HFFc6 (cell line): ENCODE measurements around the gene GTF3C5. TPM values are rescaled to one million over a fixed set of nuclear protein-coding genes. Genes with fewer than 3 reads are reported as not detected.
"Not testable (repeated sequence)": the region's sequence is repeated elsewhere in the genome, so short reads cannot be mapped to it uniquely, and the experiment has no call there.

Experiments
- DNase-seq: peaks from one replicate; pipeline ENCODE4 v3.0.0-alpha.2; 2018
- H3K27ac Mint-ChIP-seq: 2 replicates; pipeline ENCODE4 v1.8.0; 2020; ENCODE audit warnings: mild to moderate bottlenecking, mixed read lengths
- H3K27me3 Mint-ChIP-seq: 2 replicates; pipeline ENCODE4 v1.8.0; 2021; ENCODE audit warnings: mild to moderate bottlenecking, moderate library complexity, mixed read lengths; ENCODE audit not compliant: insufficient read depth
- H3K36me3 Mint-ChIP-seq: 2 replicates; pipeline ENCODE4 v1.8.0; 2021; ENCODE audit warnings: low read depth, mixed read lengths
- H3K4me1 Mint-ChIP-seq: 2 replicates; pipeline ENCODE4 v1.8.0; 2020; ENCODE audit warnings: low read depth, mixed read lengths
- H3K4me3 Mint-ChIP-seq: 2 replicates; pipeline ENCODE4 v1.8.0; 2020; ENCODE audit warnings: mild to moderate bottlenecking, moderate library complexity, mixed read lengths
- H3K9me3 Mint-ChIP-seq: 2 replicates; pipeline ENCODE4 v1.8.0; 2020; ENCODE audit warnings: mild to moderate bottlenecking, mixed read lengths
- CTCF ChIP-seq: fragments of 200-600 bp; sonication (generic); IDR thresholded peaks from 2 replicates; pipeline ENCODE4 v1.5.0; 2021; ENCODE audit warnings: antibody characterized with exemption, mild to moderate bottlenecking
- total RNA-seq, 6 experiments: library from RNA; stranded (reverse); fragmentation: NEBNext Ultra II Directional; extraction: Animal tissue kit (Norgen Biotek cat#: 25700); gene quantifications; 2 replicates in 1 of 6; 3 replicates in 5 of 6; pipeline ENCODE4 v1.2.3, GENCODE V29; 2021

GTF3C5 gene
- total RNA-seq, 6 experiments from 2014 or later = 34.5 to 40.2 (median 38.4) TPM

DNA sequence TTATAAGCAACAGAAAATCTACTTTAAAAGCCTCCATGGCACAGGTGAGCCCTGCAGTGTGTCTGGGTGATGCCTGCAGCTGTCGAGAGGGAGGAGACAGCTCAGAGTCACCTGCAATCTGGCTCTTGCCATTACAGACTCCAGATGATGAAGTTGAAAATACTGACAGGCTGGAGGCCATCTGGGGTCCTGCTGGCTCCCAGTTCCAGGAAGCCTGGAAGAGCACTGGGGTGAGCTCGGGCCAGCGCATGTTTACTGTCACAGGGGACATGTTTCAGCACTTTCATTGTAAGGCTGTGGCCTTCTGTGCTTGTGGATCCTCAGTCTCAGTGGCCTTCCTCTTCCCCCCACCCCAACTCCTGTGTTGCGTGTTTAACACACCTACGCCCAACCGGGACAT lies 59.4 kb downstream of the GTF3C5 start:
- DNase-seq = no peak
- TF ChIP-seq CTCF = no peak
- H3K36me3 Mint-ChIP-seq = peaks cover 5% of the 10 kb centered on the region
- H3K27ac Mint-ChIP-seq = no peak overlapping the region
- H3K4me3 Mint-ChIP-seq = no peak overlapping the region
- no peaks in the 10 kb centered on the region for H3K4me1 Mint-ChIP-seq
- no peaks in the 10 kb centered on the region for H3K9me3 Mint-ChIP-seq
- H3K27me3 Mint-ChIP-seq = peaks cover 9% of the 10 kb centered on the region

DNA sequence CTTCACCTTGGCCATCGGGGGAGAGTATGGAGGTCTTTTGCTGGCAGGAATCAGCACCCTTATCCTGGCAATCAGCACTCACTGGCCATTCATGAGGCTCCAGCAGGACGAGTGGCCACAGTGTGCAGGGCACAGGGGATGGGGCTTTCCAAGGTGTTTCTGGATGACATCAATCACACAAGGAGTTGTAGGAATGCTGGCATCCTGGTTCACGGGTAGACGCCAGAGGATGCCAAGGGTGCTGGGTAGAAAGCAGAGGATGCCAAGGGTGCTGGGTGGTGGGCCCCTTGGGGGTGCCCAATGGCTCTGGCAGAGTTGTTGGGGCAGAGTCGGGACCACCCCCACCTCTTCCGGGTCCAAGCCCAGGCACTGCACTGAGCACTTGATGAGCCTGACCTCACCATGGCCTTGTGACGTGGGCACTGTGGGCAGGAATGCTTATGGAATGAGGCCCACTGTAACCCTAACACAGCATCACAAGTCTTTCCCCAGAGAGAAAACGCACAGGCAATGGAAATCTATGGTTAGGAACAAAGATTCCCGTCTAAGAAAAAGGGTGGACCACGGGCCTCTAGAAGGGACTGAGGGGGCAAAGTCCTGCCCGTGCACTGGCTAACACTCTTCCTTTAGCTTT lies 60.1 kb downstream of the GTF3C5 start:
- Mint-ChIP-seq H3K27me3 (peaks cover 9% of the 10 kb centered on the region), H3K9me3 (peaks cover 3% of the 10 kb centered on the region), H3K4me1 (no peaks in the 10 kb centered on the region), H3K27ac (no peak overlapping the region), H3K36me3 (peaks cover 8% of the 10 kb centered on the region), H3K4me3 (no peak overlapping the region)
- no peak for DNase-seq
- no peak for TF ChIP-seq CTCF

DNA sequence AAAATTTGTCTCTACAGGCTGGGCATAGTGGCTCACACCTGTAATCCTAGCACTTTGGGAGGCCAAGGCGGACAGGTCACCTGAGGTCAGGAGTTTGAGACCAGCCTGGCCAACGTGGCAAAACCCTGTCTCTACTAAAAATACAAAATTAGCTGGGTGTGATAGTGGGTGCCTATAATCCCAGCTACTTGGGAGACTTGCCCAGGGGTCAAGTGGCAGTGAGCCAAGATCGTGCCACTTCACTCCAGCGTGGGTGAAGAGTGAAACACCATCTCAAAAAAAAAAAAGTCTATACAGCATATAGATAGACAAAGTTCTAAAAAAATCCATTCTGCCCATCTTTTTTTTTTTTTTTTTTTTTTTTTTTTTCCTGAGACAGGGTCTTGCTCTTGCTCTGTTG lies 63.6 kb downstream of the GTF3C5 start:
- H3K27ac Mint-ChIP-seq, H3K27me3 Mint-ChIP-seq, DNase-seq, H3K4me3 Mint-ChIP-seq, H3K4me1 Mint-ChIP-seq: not testable (repeated sequence)
- H3K36me3 Mint-ChIP-seq = peaks cover 39% of the 10 kb centered on the region
- H3K9me3 Mint-ChIP-seq = peaks cover 12% of the 10 kb centered on the region

DNA sequence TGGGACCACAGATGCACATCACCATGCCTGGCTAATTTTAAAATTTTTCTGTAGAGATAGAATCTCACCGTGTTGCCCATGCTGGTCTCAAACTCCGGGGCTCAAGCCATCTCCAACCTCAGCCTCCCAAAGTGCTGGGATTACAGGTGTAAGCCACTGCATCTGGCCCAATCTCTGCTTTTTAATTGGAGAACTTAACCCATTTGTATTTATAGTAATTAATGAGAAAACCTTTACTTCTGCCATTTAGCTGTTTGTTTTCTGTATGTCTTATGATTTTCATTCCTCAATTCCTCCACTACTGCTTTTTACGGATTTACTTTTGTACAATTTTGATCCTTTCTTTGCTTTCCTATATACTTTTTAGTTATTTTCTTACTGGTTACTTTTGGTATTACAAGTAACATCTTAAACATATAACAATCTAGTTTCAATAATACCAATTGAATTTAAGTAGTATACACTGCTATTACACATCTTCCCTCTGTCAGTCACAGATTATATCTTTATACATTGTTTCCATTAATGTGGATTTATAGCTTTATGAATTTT lies 64.1 kb downstream of the GTF3C5 start:
- no peak overlapping the region for H3K4me3 Mint-ChIP-seq

DNA sequence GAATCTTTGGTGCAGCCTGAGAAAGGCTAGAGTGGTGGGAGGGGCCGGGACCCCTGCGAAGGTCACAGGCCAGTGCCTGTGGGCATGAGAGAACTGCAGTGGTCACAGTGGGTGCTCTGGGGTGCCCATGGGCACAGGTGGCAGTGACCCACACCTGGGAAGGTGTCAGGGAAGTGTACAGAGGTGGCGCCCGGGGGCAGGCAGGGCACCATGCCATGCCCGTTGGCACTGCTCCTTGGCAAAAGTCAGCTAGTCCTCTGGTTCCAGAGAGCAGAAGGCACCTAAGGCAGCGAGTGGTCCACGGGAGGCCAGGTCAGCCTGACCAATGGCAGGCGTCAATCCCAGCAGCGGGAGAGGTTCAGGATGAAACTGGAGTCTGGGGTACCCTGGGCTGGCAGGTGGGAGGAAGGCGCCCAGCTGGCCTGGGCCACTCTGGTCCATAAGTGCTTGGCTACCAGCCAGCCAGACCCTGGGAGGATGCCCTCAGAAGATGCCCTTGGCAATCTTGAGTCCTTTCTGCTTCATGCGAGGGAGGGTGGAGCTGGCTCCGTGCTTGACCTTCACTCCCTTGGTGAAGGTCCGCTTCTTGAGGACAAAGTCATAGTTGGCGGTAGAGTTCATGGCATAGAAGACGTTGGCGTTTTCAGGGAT lies 67.4 kb downstream of the GTF3C5 start:
- DNase-seq = no peak
- peaks cover 39% of the 10 kb centered on the region for H3K36me3 Mint-ChIP-seq

More for the DNA sequence above, 64.1 kb downstream of the GTF3C5 start:
- H3K36me3 Mint-ChIP-seq = peaks cover 39% of the 10 kb centered on the region
- DNase-seq = no peak
- H3K4me1 Mint-ChIP-seq = no peaks in the 10 kb centered on the region
- no peaks in the 10 kb centered on the region; the same call in none of the 2 replicates for H3K27me3 Mint-ChIP-seq
- peaks cover 12% of the 10 kb centered on the region for H3K9me3 Mint-ChIP-seq
- H3K27ac Mint-ChIP-seq = no peak overlapping the region
- peak; percentile 59 for TF ChIP-seq CTCF

More for the DNA sequence above, 67.4 kb downstream of the GTF3C5 start:
- H3K4me3 Mint-ChIP-seq = no peak overlapping the region
- TF ChIP-seq CTCF = no peak
- no peaks in the 10 kb centered on the region for H3K4me1 Mint-ChIP-seq
- peaks cover 12% of the 10 kb centered on the region for H3K9me3 Mint-ChIP-seq
- H3K27ac Mint-ChIP-seq = no peak overlapping the region
- H3K27me3 Mint-ChIP-seq = peaks cover 3% of the 10 kb centered on the region; the same call in 1 of the 2 replicates
